GM18951 (cell line): ENCODE results near the gene NMUR1.
"Not testable (repeated sequence)": the region's sequence is repeated elsewhere in the genome, so short reads cannot be mapped to it uniquely, and the experiment has no call there.

Experiments
- POLR2A ChIP-seq: IDR thresholded peaks from 4 replicates; pipeline ENCODE4 v1.6.1; 2011; ENCODE audit warnings: mild to moderate bottlenecking; ENCODE audit not compliant: insufficient read length, insufficient read depth; ENCODE audit errors: extremely low read depth
- in situ Hi-C: fragments of 300-500 bp; cut with MboI; formaldehyde crosslinking; loops from one replicate; pipeline ENCODE4 v1.12.0; 2022; ENCODE audit warnings: low sequenced_read_pairs, mixed read lengths, inconsistent platforms; ENCODE audit not compliant: unreplicated experiment

The NMUR1 gene, protein sequence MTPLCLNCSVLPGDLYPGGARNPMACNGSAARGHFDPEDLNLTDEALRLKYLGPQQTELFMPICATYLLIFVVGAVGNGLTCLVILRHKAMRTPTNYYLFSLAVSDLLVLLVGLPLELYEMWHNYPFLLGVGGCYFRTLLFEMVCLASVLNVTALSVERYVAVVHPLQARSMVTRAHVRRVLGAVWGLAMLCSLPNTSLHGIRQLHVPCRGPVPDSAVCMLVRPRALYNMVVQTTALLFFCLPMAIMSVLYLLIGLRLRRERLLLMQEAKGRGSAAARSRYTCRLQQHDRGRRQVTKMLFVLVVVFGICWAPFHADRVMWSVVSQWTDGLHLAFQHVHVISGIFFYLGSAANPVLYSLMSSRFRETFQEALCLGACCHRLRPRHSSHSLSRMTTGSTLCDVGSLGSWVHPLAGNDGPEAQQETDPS

DNA sequence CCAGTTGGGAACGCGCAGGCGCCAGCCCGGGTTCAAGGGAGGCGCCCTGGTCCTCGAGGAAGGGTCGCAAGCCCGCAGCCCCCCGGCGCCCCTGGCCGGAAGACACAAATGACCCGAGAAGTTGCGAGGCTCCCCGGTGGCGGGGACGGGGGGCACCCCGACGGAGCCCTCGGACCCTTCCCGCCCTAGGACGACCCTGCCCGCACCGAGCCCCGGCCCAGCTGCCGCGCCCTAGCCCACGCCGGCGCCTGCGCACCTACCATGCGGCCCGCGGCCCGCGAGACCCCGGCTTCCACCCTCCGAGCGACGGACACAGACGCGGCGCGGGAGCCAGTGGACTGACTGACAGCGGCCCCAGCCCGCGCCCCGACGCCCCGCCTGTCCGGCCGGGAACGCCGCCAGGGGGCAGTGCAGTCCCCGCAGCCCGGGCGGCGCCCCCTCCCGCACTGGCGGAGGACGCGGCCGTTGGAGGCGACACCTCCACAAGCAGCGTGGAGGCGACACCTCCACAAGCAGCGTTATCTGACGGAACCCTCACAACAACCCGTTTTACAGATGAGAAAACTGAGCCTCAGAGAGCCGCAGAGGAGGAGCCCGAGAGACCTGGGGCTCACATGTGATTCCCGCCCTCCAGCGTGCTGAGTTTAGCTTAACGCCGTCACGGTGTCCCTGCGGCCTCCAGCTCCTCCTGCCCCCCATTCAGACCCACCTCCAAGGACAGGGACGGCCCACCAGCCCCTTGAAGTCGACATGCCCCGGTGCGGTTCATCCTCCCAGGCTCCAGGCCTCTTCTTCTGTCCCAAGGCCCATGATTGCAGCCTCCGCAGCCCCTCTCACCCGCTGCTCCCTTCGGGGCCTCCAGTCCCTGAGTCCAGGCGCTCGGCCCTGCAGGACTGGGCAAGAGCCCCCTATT, at the start of gene NMUR1:
Gene NMUR1, minus strand, starts transcription at position 347 of the 913 bp plus-strand sequence. Its CDS starts 84 bp downstream, at position 263.
- TF ChIP-seq POLR2A, result no peak

DNA sequence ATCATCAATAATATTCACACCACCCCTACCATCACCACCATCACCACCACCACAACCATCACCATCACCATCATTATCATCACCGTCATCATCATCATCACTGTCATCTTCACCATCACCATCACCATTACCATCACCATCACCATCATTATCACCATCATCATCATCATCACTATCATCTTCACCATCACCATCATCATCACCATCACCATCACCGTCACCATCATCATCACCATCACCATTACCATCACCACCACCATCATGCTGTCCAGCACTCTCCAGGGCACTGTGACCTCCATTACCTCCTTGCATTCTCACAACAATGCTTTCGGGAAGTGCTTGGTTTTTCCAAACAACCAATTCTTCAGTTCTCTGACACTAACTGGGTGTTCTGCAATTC, 49.3 kb upstream of the NMUR1 start:
- no peak for TF ChIP-seq POLR2A
- in situ Hi-C loops, result no loop called here

More for the DNA sequence above, at the start of gene NMUR1:
- in situ Hi-C loops, result no loop called here

DNA sequence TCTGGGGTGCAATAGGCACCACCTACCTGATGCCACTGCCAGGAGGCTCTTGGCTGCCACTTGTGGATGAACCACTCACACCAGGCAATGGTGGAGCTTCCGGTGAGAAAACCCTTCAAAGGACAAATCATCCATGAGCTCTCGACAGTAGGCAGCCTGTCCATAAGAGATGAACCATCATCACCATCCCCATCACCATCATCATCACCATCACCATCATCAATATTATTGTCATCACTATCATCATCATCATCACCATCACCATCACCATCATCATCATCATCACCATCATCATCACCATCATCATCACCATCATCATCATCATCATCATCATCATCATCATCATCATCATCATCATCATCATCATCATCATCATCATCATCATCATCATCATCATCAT, 48.4 kb upstream of the NMUR1 start:
- in situ Hi-C loops, result not testable (repeated sequence)

DNA sequence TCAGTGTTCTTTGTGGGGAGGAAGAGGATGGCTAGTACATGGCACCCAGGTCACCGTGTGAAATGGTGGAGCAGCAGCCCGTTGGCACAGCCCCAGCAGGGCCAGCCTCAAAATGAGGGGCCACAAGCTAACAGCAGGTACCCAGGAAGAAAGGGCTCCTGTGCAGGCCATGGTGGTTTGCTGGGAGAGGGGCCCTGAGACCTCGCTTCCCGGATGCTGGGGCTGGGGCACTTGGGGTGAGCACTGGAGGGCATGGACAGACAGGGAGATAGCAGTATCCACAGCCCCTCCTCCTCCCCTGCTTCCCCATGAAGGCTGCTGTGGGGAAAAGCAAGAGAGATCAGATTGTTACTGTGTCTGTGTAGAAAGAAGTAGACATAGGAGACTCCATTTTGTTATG, 46.2 kb upstream of the NMUR1 start:
- in situ Hi-C loops, result no loop called here
- no peak for TF ChIP-seq POLR2A

DNA sequence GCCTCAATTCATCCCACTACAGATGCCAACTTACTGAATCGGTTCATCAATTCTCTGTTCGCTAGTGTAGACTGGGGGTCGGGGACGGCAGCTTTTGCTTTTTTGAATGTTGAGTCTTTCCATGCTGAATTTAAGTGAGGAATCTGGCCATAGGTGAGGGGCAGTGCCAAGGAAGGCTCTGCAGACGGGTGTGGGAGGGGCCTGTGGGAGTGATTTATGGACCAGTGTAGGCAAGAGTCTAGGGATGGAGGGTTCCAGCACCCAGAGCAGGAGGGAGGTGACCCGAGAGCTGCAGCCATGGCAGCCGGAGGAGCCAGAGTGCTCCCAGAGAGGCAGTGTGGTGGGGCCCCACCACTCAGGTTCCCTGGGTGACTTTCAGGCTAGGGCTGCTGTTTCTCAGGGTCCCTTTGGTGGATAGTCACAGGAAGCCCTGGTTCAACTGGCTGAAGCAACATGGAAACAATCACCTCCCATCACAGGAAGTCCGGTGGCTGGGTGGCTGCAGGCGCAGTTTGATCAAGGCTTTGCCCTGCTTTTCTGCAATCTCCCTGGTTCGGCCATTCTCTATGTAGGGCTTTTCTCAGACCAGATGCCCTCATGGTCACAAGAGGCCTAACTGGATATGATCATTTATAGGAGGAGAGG, 45.5 kb upstream of the NMUR1 start:
- in situ Hi-C loops, result no loop called here
- no peak for TF ChIP-seq POLR2A

DNA sequence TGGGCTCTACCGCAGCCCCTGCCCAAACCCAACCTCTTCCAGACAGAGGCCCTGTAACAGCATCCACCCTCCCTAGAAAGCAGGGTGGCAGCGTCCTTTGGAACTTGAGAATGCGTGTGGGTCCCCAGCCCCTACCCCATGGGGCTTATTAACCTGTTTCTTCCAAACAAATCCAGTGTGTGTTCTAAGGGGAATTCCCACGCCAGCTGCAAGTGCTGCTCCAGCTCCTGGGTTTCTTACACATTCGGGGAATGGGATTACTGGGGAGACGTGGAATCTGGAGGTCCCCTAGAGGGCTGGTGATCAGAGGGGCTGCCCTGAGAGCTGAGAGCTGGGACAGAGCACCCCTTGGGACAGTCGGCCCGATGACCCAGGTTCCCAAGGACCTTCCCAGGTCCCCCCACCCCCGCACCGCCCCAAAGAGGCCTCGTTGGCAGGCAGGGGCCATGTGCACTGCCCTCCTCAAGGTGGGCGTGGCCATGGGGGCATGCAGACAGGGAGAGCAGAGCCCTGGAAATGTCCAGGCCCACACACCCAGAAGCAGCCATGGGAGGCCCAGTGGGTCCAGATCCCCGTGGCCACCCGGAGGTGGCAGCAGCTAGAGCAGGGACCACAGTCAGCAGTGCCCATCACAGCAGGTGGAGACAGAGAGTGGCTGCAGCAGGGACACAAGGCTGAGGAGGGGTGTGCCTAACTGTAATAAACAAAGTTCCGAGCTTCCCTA, 43.6 kb upstream of the NMUR1 start:
- in situ Hi-C loops, result no loop called here
- no peak for TF ChIP-seq POLR2A

DNA sequence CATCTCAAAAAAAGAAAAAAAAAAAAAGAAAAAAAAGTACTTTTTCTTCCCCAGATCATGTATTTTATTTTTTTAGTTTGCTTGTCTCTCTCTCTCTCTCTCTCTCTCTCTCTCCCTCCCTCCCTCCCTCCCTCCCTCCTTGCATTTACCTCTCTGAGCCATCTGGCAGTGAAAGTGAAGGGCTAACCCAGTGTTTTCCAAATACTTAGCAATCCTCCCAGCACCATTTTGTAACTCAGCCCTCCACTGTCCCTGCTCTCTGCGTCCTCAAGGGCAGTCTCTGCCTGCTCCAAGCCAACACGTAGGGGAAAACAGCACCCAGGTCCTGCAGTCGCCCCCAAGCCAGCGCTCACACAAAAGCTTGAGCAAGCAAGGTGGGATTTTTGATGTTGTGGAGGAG, 42.9 kb upstream of the NMUR1 start:
- TF ChIP-seq POLR2A, result no peak
- in situ Hi-C loops, result no loop called here

DNA sequence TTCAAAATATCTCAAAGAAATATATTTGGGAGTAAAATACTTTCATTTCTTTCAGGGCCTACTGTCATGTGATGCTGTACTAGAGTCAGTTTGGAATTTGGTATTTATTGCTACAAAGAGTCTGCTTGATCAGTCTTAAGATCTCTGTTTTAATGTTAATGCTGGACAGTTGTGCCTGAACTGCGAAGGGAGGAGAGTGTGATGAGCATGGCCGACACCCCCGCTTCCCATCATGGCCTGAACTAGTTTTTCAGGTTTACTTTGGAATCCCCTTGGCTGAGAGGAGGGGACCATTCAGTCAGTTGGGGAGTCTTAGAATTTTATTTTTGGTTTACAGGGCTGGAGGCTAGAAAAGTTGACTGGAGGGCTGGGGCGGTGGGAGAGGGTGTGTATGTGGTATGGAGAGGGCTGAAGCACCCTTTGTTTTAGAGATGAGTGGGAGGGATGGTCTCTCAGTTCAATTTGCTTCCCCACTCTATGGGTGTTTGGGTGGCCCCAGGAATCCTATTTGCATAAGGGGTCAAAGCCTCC, 41.5 kb upstream of the NMUR1 start:
- TF ChIP-seq POLR2A, result no peak
- in situ Hi-C loops, result no loop called here

DNA sequence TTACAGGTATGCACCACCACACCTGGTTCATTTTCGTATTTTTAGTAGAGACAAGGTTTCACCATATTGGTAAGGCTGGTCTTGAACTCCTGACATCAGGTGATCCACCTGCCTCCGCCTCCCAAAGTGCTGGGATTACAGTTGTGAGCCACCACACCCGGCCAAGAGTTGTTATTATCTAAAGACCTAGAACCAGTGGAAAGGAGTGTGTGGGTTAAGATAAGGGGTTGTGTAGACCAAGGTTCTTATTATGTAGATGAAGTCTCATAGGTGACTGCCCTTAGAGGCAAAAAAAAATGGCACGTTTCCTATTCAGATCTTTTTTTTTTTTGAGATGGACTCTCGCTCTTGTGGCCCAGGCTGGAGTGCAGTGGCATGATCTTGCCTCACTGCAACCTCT, 40.7 kb upstream of the NMUR1 start:
- in situ Hi-C loops, result not testable (repeated sequence)

DNA sequence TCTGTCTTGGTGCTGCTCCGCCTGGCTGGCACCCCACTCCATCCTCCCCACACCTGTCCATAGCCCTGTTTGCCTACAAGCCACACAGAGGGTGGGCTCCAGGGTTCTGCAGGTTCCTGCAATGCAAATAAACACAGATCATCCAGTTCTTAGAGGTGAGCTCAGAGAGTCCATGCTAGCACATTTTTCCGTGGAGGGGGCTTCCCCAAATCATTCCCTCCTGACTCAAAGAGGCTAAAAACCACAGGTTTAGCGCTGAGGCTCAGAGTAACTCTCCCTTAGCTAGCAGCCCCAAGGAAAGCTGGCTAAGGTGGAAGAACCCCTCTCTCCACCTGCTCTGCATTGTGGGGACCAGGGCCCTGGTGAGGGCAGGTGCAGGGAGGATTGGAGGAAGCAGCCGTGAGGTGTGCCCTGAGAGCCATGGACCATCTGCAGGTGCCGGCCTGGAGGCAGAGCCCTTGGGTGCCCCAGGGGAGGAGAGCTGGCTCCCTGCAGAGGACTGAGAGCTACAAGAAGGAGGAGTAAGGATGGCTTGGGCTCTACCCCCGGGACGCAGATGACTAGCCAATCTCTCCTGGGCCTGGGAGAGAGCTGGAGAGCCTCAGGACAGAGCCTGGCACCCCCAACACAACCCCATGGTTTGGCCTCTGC, 38.7 kb upstream of the NMUR1 start:
- in situ Hi-C loops, result no loop called here
- no peak for TF ChIP-seq POLR2A

DNA sequence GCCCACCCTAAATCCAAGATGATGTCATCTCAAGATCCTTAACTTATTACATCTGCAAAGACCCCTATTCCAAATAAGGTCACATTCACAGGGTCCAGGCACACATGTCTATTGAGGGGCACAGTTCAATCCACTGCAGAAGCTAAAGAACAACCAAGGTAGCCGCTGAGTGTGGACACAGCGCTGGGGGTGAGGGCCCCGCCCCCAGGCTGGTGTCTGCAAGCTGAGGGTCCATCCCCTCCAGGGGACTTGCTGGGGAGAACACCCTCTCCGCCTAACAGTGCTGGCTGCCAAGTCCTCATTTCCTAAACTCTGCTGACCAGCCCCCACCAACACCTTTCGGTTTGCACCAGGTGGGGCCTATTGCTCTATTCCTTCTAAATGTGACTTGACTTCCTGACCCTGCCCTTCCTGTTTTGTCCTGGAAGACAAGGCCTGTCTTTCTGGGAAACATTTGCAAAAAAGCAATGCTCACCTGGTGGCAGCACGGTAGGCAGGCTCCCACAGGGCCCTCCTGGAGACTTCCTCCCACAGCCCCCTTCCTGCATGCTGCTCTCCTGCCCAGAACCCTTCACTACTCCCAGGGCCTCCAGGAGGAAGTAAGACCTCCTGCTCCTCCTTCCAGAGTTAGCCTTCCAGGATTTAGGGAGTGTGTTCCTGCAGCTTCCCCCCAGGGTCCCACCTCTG, 38.0 kb upstream of the NMUR1 start:
- in situ Hi-C loops, result no loop called here
- TF ChIP-seq POLR2A, result no peak

DNA sequence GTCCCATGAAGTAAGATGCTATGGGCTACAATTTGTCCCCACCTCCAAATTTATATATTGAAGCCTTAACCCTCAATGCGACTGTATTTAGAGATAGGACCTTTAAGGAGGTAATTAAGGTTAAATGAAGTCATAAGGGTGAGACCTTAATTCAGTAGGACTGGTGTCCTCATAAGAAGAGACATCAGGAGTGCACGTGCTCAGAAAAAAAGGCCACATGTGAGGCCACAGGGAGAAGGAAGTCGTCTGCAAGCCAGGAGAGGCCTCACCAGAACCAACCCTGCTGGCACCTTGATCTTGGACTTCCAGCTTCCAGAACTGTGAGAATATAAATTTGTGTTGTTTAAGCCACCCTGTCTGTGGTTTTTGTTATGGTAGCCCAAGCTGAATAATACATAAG, 36.9 kb upstream of the NMUR1 start:
- TF ChIP-seq POLR2A, result no peak
- in situ Hi-C loops, result no loop called here
